ENCODE measurements around the gene PIEZO2. TPM values are rescaled to one million over a fixed set of nuclear protein-coding genes. Genes with fewer than 3 reads are reported as not detected.
"Not testable (repeated sequence)": the region's sequence is repeated elsewhere in the genome, so short reads cannot be mapped to it uniquely, and the experiment has no call there.

PIEZO2 gene
- total RNA-seq: 0.11 TPM
- long read RNA-seq: 0 reads

DNA sequence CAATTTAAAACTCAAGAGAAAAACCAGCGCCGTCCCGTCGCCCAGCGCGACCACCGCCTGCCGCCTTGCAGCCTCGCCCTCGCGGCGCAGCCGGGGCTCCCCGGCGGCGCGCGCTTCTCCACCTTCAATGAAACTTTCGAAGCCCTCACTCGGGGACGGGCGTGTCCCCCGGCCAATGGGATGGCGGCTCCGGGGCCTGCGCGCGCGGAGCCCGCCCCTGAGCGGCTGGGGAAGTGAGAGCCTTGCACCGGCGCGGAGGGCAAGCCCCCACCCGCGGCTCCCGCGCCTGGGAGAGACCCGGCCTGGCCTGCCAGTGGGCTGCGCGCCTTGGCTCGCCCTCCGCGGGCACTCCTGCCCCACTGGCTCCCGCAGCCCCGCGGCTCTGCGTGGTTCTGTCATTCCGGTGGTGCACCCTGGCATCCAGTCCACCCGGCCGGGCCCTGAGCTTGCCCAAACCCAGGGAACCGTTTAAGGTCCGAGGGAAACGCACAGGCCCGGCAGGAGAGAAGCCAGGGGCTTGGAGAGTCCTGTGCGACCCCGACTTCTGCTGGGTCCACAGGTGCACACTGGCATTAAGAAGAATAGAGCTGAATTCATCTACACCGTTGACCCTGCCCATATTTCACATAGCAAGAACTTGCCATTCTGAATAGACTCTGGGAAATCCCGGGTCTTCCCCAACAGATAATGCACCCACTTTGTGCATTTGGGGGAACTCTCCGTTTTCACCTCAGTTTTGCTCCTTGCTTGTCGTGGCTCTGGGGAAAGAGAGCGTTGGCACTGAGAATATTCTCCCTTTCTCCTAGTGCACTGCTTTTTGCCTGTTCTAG is at the start of gene PIEZO2:
PIEZO2 (minus strand) TSS at position 129 of the 830 bp plus-strand sequence. CDS start 981 bp downstream, outside the sequence.
- DNase-seq (ENCODE audit: missing footprints): peak; percentile 72
- ATAC-seq: peak; percentile 39
- intact Hi-C loops (cut with DNase I): loop anchor here (5.0 to 10.0 kb wide), 2 partner anchors 352 to 585 kb away; no protein-coding TSS in a partner anchor

- intact Hi-C loops (cut with DNase I): no loop called here
- DNase-seq (ENCODE audit: missing footprints) (no peak), ATAC-seq (no peak)
These were observed 34.3 kb upstream of the PIEZO2 start for GRCh38 chr18:11183637-11184036.

DNA sequence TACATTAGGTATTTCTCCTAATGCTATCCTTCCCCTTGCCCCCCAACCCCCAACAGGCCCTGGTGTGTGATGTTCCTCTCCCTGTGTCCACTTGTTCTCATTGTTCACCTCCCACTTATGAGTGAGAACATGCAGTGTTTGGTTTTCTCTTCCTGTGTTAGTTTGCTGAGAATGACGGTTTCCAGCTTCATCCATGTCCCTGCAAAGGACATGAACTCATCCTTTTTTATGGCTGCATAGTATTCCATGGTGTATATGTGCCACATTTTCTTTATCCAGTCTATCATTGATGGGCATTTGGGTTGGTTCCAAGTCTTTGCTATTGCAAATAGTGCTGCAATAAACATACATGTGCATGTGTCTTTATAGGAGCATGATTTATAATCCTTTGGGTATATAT is 32.3 kb upstream of the PIEZO2 start:
- ATAC-seq; DNase-seq (ENCODE audit: missing footprints); intact Hi-C loops (cut with DNase I): not testable (repeated sequence)

GRCh38 chr18:11179959-11180519 is 30.7 kb upstream of the PIEZO2 start:
- ATAC-seq: no peak
- DNase-seq (ENCODE audit: missing footprints): no peak
- intact Hi-C loops (cut with DNase I): no loop called here

- DNase-seq (ENCODE audit: missing footprints) (peak; percentile 67), ATAC-seq (peak; percentile 86)
- intact Hi-C loops (cut with DNase I): no loop called here
These were observed 29.7 kb upstream of the PIEZO2 start for GRCh38 chr18:11178951-11179549.

DNA sequence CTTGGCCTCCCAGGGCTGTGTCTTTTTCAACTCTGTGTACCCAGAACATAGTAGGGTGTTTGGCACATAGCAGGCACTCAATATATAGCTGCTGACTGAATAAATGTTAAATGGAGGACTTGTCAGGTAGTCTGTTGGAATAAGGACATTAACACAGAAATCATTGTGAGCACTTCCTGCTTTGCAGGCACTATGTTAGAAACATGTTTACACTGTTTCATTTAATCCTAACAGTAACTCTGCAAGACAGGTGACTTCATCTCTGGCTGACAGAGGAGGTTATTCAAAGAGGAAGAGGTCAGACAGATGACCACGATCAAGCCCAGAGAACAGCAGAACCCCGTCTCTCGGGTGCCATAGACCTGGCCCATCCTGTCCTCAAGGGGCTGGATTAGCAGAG is 28.0 kb upstream of the PIEZO2 start:
- DNase-seq (ENCODE audit: missing footprints) (no peak), ATAC-seq (no peak)
- intact Hi-C loops (cut with DNase I): no loop called here

GRCh38 chr18:11176481-11176881 is 27.1 kb upstream of the PIEZO2 start:
- intact Hi-C loops (cut with DNase I): no loop called here
- DNase-seq (ENCODE audit: missing footprints): no peak
- ATAC-seq: no peak

DNA sequence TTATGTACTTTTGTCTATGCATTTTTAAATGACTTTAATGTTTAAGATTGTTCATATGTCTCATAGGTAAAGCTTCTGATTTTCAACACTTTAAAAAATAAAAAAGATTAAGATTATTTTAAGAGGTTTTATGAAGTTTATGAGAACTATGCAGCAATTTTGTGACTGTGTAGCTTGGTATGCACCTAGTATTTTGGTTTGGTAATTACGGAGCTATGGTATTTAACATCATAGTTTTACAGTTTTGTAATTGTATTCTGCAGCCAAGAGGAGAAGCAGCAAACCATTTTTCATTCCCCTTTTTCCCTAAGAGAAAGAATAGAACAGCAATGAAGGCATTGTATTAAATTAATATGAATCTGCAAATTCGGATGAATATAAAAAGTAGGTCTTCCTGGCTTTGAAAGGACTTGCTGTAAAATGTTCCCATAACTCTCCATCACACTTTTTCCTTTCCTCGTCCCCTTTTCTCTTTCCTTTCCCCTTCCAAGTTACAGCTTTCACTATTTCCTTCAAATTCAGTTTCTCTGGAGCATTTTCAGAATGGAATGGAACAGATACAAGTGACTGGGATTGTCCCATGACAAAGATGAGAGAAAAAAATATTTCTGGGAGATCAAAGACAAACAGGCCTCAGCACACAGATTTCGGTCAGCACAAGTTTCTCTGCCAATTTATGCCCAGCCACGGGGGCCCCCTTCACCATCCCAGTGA is 26.1 kb upstream of the PIEZO2 start:
- no peak for DNase-seq (ENCODE audit: missing footprints)
- intact Hi-C loops (cut with DNase I): no loop called here
- no peak for ATAC-seq

GRCh38 chr18:11174179-11174578 is 24.8 kb upstream of the PIEZO2 start:
- DNase-seq (ENCODE audit: missing footprints); intact Hi-C loops (cut with DNase I); ATAC-seq: not testable (repeated sequence)

DNA sequence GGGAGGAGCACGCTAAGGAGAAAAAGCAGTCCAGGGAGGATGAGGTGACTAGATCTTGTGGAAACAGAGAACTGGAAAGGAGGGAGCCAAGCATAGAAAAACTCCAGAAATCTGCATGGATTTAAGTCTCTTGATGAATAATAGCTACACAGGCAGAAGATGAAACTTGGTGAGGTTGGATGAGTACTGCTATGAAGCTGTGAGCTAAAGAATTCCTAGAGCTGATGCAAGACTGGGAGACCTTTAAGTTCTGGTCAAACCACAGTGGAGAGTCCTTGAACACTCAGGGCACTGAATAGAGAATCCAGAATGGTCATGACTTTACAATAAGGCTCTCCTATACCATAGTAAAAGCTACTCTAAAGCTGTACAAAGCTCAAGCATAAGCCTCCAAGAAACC is 18.4 kb upstream of the PIEZO2 start:
- DNase-seq (ENCODE audit: missing footprints): no peak
- intact Hi-C loops (cut with DNase I): loop anchor here (10.0 kb wide), 1 partner anchor 387 kb away; no protein-coding TSS in a partner anchor
- no peak for ATAC-seq

DNA sequence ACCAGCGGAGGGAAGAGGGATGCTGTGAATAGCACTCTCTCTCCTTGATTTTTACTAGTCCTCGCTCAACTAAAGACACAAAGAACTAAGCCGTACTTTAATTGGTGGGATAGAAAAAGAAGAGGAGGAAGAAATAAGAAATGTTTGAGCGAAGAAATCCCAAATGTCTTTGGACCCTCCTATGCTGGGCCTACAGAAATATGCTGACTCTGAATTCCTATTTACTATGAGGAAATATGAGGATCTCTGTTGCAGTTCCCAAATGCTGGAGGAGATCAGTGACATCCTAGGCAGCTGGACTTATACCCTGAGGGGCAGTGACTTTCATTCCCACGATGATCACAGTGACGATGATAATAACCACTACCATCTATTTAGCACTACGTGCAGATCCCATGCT is 16.6 kb upstream of the PIEZO2 start:
- intact Hi-C loops (cut with DNase I): loop anchor here (10.0 kb wide), 1 partner anchor 389 kb away; no protein-coding TSS in a partner anchor
- no peak for ATAC-seq
- no peak for DNase-seq (ENCODE audit: missing footprints)

DNA sequence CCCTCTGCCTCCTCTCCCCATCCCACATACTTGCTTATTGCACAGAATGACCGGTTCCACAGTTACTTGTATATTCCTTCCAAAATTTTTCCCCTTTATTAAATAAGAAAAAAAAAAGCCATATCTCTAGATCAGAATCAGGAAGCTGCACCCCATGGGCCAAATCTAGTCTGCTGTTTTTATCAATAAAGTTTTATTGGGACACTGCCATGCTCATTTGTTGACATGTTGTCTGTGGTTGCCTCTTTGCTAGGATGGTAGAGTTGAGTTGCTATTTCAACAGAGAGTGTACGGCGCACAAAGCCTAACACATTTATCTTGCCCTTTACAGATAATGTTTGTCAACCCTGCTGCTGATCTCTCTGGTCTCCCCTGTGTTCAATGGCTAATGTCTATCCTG is 15.8 kb upstream of the PIEZO2 start:
- ATAC-seq (no peak), DNase-seq (ENCODE audit: missing footprints) (no peak)
- intact Hi-C loops (cut with DNase I): loop anchor here (10.0 kb wide), 1 partner anchor 390 kb away; no protein-coding TSS in a partner anchor

DNA sequence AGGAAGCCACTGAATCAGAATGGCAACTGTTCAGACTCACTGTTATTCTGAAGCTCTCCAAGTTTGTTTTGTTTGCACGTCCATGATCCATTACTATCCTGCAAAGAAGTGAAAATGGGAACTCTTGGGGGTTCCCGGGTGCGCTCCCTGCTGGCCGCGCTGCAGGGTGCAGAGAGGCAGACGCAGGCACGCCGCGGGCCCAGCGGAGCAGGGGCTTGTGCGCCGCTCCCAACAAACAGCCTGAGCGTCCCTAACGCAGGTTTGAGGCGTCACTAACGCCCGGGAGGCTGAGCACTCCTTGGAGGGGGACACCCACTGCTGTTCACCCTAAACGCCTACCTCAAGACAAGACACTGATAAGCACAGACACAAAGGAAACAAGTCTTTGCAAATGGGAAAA is 14.3 kb upstream of the PIEZO2 start:
- DNase-seq (ENCODE audit: missing footprints): no peak

DNA sequence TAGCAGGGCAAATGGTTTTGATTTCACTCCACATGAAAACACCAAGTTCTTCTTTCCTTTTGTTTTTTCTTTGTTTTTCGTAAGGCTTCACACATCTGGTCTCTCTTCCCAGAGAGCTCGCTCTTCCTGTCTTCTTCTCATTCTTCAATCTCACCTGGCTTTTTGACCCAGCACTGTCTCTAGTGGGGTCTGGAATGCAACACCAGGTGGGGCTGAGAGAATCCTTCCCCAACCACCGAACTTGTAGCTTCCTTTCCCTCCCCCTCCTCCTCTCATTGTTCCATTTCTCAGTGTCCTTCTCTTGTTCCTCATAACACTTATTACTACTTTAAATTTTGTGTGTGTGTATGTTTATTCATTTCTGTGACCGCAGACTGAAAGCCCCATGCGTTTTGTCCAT is 13.5 kb upstream of the PIEZO2 start:
- no peak for DNase-seq (ENCODE audit: missing footprints)
- ATAC-seq: no peak
- intact Hi-C loops (cut with DNase I): loop anchor here (10.0 kb wide), 1 partner anchor 392 kb away; no protein-coding TSS in a partner anchor

More for the DNA sequence above, 14.3 kb upstream of the PIEZO2 start:
- intact Hi-C loops (cut with DNase I): loop anchor here (10.0 kb wide), 1 partner anchor 391 kb away; no protein-coding TSS in a partner anchor
- ATAC-seq: no peak

DNA sequence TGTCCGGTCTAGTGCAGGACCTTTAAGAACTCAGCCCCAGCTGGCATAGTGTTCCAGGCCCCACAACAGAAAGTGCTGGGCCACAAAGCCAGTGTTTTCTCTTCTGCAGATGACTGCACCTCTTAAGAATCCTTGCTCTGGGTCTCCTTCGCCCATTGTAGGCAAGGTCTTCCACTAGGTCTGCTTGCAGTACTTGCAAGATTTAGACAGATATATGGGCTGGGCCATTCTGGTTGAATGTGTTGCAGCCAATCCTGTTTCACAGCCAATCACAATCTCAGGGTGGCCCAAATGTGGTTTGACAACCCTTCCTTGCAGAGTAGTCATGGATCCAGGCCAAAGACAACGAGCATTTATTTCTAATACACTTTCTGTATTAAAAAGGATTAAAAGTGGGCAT is 13.1 kb upstream of the PIEZO2 start:
- ATAC-seq (no peak), DNase-seq (ENCODE audit: missing footprints) (no peak)
- intact Hi-C loops (cut with DNase I): loop anchor here (10.0 kb wide), 1 partner anchor 392 kb away; no protein-coding TSS in a partner anchor

- intact Hi-C loops (cut with DNase I): loop anchor here (10.0 kb wide), 1 partner anchor 394 kb away; no protein-coding TSS in a partner anchor
- DNase-seq (ENCODE audit: missing footprints): no peak
- ATAC-seq: no peak
These were observed 10.9 kb upstream of the PIEZO2 start for GRCh38 chr18:11160313-11160712.

DNA sequence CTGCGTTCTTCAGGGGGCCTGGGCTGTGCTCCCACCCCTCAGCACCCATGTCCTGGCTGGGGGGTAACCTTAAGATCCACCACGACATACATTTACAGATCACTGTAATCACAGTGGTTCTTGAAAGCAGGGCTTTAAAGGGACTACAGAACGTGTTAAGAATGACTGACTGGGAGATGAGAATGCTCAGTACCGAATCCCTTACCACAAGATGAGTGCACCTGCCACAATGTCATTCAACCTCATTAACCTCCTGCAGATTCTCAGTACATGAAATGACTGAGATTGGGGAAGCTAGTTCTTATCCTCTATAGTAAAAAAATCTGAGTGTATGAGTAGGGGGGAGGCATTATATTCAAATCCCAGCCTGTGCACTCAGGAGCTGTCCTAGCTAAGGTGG is 10.5 kb upstream of the PIEZO2 start:
- intact Hi-C loops (cut with DNase I): loop anchor here (10.0 kb wide), 2 partner anchors 395 to 595 kb away; no protein-coding TSS in a partner anchor
- ATAC-seq (no peak), DNase-seq (ENCODE audit: missing footprints) (no peak)

GRCh38 chr18:11156978-11157377 is 7.6 kb upstream of the PIEZO2 start:
- ATAC-seq (no peak), DNase-seq (ENCODE audit: missing footprints) (no peak)
- intact Hi-C loops (cut with DNase I): loop anchor here (10.0 kb wide), 1 partner anchor 592 kb away; no protein-coding TSS in a partner anchor
